OCI-LY7 (cell line): Measurements from ENCODE around the gene NTSR1. TPM values are rescaled to one million over a fixed set of nuclear protein-coding genes. Genes with fewer than 3 reads are reported as not detected.

Experiments used
- BruUV-seq: library from RNA; stranded (reverse); fragments of 400-500 nt; replicated peaks from 2 replicates; lab custom pipeline; 2021; lab: Mats Ljungman, UMichigan
- CTCF ChIA-PET: fragments of 300-600 bp; sonication (Branson Sonifier 250); formaldehyde crosslinking; loops from one replicate; lab custom pipeline; 2022; ENCODE audit warnings: antibody characterized with exemption; ENCODE audit not compliant: unreplicated experiment; lab: Charles Lee
- POLR2A ChIA-PET: fragments of 300-600 bp; sonication (Branson Sonifier 250); formaldehyde crosslinking; loops from one replicate; lab custom pipeline; 2022; ENCODE audit warnings: antibody characterized with exemption; lab: Charles Lee
- DNase-seq: peaks from one replicate; pipeline ENCODE4 v3.0.0-alpha.2; 2015; ENCODE audit warnings: low spot score
- H2AFZ ChIP-seq: fragments of 200-600 bp; sonication (generic), shearing (Covaris generic); 2 replicates; pipeline ENCODE4 v1.6.1; 2014; ENCODE audit warnings: mild to moderate bottlenecking, antibody characterized with exemption, low read length, moderate library complexity
- H3K27ac ChIP-seq: fragments of 200-600 bp; sonication (generic); 2 replicates; pipeline ENCODE4 v1.5.1; 2014; ENCODE audit warnings: mixed run types, low read depth, mild to moderate bottlenecking, moderate library complexity, low read length, inconsistent platforms; ENCODE audit not compliant: poor library complexity, severe bottlenecking
- H3K36me3 ChIP-seq: fragments of 200-600 bp; sonication (generic); 2 replicates; pipeline ENCODE4 v1.6.1; 2014; ENCODE audit warnings: mild to moderate bottlenecking, antibody characterized with exemption, low read length, moderate library complexity, mixed read lengths; ENCODE audit not compliant: insufficient read depth
- H3K4me1 ChIP-seq: fragments of 200-600 bp; sonication (generic); 2 replicates; pipeline ENCODE4 v1.5.1; 2014; ENCODE audit warnings: mild to moderate bottlenecking, low read length; ENCODE audit not compliant: insufficient read depth, poor library complexity, severe bottlenecking
- H3K4me2 ChIP-seq: fragments of 200-600 bp; sonication (generic); 2 replicates; pipeline ENCODE4 v1.6.1; 2014; ENCODE audit warnings: mild to moderate bottlenecking, low read length
- H3K4me3 ChIP-seq: fragments of 200-600 bp; sonication (generic); 2 replicates; pipeline ENCODE4 v1.5.1; 2014; ENCODE audit warnings: mild to moderate bottlenecking, low read depth, low read length; ENCODE audit not compliant: poor library complexity, severe bottlenecking
- H3K79me2 ChIP-seq: fragments of 200-600 bp; sonication (generic); 2 replicates; pipeline ENCODE4 v1.6.1; 2016; ENCODE audit warnings: low read depth, mild to moderate bottlenecking, low read length, moderate library complexity, mixed read lengths; ENCODE audit not compliant: insufficient read depth
- H3K9me2 ChIP-seq: fragments of 200-600 bp; sonication (generic); 2 replicates; pipeline ENCODE4 v1.6.1; 2016; ENCODE audit warnings: mild to moderate bottlenecking, low read length, mixed read lengths; ENCODE audit not compliant: insufficient read depth
- H3K9me3 ChIP-seq: fragments of 200-600 bp; sonication (generic); 2 replicates; pipeline ENCODE4 v1.6.1; 2014; ENCODE audit warnings: mild to moderate bottlenecking, mixed run types, low read length, mixed read lengths
- H4K20me1 ChIP-seq: fragments of 200-600 bp; sonication (generic); 2 replicates; pipeline ENCODE4 v1.6.1; 2014; ENCODE audit warnings: mild to moderate bottlenecking, antibody characterized with exemption, low read length, moderate library complexity, mixed read lengths; ENCODE audit not compliant: insufficient read depth
- EZH2phosphoT487 ChIP-seq: fragments of 200-600 bp; sonication (generic); IDR thresholded peaks from 2 replicates; pipeline ENCODE4 v1.6.1; 2018; ENCODE audit warnings: low read depth, borderline replicate concordance, mild to moderate bottlenecking, mixed run types, antibody characterized with exemption, low read length, moderate library complexity, mixed read lengths
- intact Hi-C: fragments of 100-400 bp; cut with micrococcal nuclease; formaldehyde crosslinking; loops from one replicate; pipeline ENCODE4 v1.10.0; 2022; ENCODE audit not compliant: unreplicated experiment
- total RNA-seq, 2 experiments: library from RNA; depleted of rRNA in 1 of 2; stranded (reverse); fragments of >200 nt in 1 of 2; shearing (Covaris generic) in 1 of 2; gene quantifications; 2 replicates each; pipeline ENCODE4 v1.2.3, GENCODE V29; 2014 to 2022
- TF ChIP-seq, protein P1 (sequence below): fragments of 200-600 bp; sonication (generic); conservative IDR thresholded peaks from 2 replicates; pipeline ENCODE4 v1.5.1; 2014; ENCODE audit warnings: mild to moderate bottlenecking, antibody characterized with exemption, low read length, moderate library complexity, mixed read lengths

Gene NTSR1
- total RNA-seq, 2 experiments from 2014 or later = not detected

DNA sequence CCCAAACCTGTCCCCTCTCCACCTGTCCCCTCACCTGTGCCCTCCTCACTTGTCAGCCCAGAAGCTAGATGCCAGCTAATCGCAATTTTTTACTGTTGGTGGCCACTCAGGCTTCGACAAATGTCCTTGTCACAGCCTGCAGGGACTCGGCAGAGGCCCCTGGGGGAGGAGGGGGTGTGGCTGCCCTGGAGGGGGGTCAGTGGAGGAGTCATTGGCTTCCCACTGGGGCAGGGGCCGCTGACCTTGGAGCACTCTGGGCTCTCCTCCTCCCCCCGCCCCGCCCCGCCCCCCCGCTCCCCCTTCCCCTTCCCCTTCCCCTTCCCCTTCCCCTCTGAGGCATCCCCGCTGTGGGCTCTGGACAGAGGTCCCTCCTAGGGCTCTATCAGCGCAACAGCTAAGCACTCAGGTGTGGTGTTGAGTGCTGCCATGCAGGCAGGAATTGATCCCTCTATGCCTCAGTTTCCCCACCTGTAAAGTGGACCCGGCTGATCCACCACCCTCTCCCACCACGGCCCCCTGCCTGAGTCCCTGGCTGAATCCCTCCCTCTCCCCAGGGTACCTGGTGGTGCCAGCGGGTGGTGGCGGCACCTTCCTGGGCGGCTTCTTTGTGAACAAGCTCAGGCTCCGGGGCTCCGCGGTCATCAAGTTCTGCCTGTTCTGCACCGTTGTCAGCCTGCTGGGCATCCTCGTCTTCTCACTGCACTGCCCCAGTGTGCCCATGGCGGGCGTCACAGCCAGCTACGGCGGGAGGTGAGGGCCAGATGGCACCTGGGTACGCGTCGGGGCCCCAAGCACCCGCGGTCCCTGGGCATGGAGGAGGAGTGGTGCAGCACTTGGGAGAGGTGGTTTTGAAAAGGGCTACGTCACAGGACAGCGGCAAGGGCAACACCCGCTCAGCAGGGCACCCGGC is 42.6 kb upstream of the NTSR1 start:
- Histone ChIP-seq H3K4me3 (no peak overlapping the region), H3K9me3 (no peaks in the 10 kb centered on the region), H3K79me2 (no peaks in the 10 kb centered on the region), H2AFZ (no peak overlapping the region), H3K27ac (no peak overlapping the region), H3K4me1 (no peaks in the 10 kb centered on the region), H3K9me2 (no peaks in the 10 kb centered on the region), H3K36me3 (peaks cover 76% of the 10 kb centered on the region), H4K20me1 (no peaks in the 10 kb centered on the region), H3K4me2 (no peak overlapping the region)
- POLR2A ChIA-PET = interaction anchor here (0.6 kb wide), 1 partner anchor 13 kb away, joined by 3 read pairs; no protein-coding TSS in a partner anchor
- TF ChIP-seq, protein P1, sequence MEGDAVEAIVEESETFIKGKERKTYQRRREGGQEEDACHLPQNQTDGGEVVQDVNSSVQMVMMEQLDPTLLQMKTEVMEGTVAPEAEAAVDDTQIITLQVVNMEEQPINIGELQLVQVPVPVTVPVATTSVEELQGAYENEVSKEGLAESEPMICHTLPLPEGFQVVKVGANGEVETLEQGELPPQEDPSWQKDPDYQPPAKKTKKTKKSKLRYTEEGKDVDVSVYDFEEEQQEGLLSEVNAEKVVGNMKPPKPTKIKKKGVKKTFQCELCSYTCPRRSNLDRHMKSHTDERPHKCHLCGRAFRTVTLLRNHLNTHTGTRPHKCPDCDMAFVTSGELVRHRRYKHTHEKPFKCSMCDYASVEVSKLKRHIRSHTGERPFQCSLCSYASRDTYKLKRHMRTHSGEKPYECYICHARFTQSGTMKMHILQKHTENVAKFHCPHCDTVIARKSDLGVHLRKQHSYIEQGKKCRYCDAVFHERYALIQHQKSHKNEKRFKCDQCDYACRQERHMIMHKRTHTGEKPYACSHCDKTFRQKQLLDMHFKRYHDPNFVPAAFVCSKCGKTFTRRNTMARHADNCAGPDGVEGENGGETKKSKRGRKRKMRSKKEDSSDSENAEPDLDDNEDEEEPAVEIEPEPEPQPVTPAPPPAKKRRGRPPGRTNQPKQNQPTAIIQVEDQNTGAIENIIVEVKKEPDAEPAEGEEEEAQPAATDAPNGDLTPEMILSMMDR = no peak
- no peak for TF ChIP-seq EZH2phosphoT487
- CTCF ChIA-PET = no interaction called here
- BruUV-seq = no TSS peak
- no peak for DNase-seq
- intact Hi-C loops = no loop called here

DNA sequence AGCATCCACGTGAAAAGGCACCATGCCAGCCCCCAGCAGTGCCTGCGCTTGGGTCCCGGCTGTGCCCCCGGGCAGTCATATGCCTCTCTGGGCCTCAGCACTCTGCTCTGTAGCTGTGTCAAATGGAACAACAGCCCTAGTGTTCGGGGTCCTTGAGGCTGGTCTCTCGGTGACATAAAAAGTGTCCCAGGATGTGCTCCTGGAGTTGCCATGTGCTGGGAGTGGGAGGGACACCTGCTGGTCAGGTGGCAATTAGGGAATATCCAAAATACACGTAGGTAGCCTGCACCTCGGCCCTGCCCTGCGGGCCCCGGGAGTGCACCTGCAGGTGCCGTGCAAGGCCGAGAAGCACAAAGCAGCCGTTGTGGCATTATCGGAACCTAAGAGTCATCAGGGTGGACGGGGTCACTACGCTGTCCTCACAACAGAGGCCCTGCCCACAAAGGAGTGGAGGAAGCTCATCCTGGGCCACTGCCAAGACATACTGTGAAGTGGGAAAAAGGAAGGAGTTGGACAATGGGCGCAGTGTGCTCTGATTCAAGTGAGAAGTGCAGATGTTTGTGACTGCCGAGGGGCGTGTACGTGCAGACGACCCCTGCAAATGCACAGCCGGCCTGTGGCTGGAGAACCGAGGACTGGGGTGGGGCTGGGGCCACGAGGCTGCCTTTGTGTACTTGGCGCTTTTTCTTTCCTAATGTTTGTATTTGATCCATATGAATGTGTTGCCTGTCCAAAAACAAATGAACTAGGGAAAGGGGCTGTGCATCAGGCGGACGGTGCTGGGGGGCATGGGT is 41.7 kb upstream of the NTSR1 start:
- Histone ChIP-seq H3K4me1 (no peaks in the 10 kb centered on the region), H3K9me2 (no peaks in the 10 kb centered on the region), H3K27ac (no peak overlapping the region), H3K36me3 (peaks cover 77% of the 10 kb centered on the region), H2AFZ (no peak overlapping the region), H3K9me3 (no peaks in the 10 kb centered on the region), H3K4me3 (no peak overlapping the region), H4K20me1 (no peaks in the 10 kb centered on the region), H3K4me2 (no peak overlapping the region), H3K79me2 (no peaks in the 10 kb centered on the region)
- TF ChIP-seq, protein P1 = no peak
- no peak for TF ChIP-seq EZH2phosphoT487
- BruUV-seq = no TSS peak
- CTCF ChIA-PET = no interaction called here
- POLR2A ChIA-PET = no interaction called here
- DNase-seq = no peak
- intact Hi-C loops = no loop called here
